H1 (cell line): Measurements from ENCODE around the gene ADM2. TPM values are rescaled to one million over a fixed set of nuclear protein-coding genes. Genes with fewer than 3 reads are reported as not detected.

Source experiments
- CTCF ChIA-PET: fragments of 300-600 bp; sonication (Branson Sonifier 250); formaldehyde crosslinking; loops from one replicate; lab custom pipeline; 2021; ENCODE audit not compliant: partially characterized antibody; lab: Charles Lee
- POLR2A ChIA-PET: fragments of 300-600 bp; sonication (Branson Sonifier 250); formaldehyde crosslinking; loops from one replicate; lab custom pipeline; 2021; ENCODE audit warnings: inconsistent platforms; ENCODE audit not compliant: partially characterized antibody; lab: Charles Lee
- DNase-seq, 2 experiments: peaks; one replicate each; pipeline versions ENCODE4 v3.0.0 to v3.0.0-alpha.2; 2010 to 2022; ENCODE audit warnings: low spot score in 2 of 2, low read depth in 1 of 2, mixed read lengths in 1 of 2
- FAIRE-seq: peaks from 2 replicates; lab custom pipeline; 2011; peaks lifted over from hg19 to GRCh38; lab: Jason Lieb, UNC
- H2AFZ ChIP-seq: 2 replicates; pipeline ENCODE4 v1.8.1; 2012; ENCODE audit warnings: low read length, inconsistent platforms
- H2AK5ac ChIP-seq: 2 replicates; pipeline ENCODE4 v1.6.1; 2013; ENCODE audit warnings: low read depth, low read length
- H2BK120ac ChIP-seq: replicated peaks from 2 replicates; pipeline ENCODE3; 2013; ENCODE audit warnings: low read depth, low read length, inconsistent platforms
- H2BK12ac ChIP-seq: 2 replicates; pipeline ENCODE4 v1.6.1; 2013; ENCODE audit warnings: low read depth, low read length
- H2BK15ac ChIP-seq: 2 replicates; pipeline ENCODE4 v1.6.1; 2013; ENCODE audit warnings: low read length
- H2BK20ac ChIP-seq: 2 replicates; pipeline ENCODE4 v1.6.1; 2013; ENCODE audit warnings: low read length
- H2BK5ac ChIP-seq: 2 replicates; pipeline ENCODE4 v1.6.1; 2013; ENCODE audit warnings: low read depth, low read length
- H3K14ac ChIP-seq: 2 replicates; pipeline ENCODE4 v1.6.1; 2013; ENCODE audit warnings: inconsistent platforms; ENCODE audit not compliant: insufficient read length
- H3K18ac ChIP-seq: 2 replicates; pipeline ENCODE4 v1.6.1; 2013; ENCODE audit warnings: low read length; ENCODE audit errors: extremely low read depth
- H3K23ac ChIP-seq: 2 replicates; pipeline ENCODE4 v1.6.1; 2013; ENCODE audit warnings: inconsistent platforms; ENCODE audit not compliant: insufficient read length
- H3K23me2 ChIP-seq: 2 replicates; pipeline ENCODE4 v1.6.1; 2013; ENCODE audit warnings: low read depth, low read length
- H3K27ac ChIP-seq: 2 replicates; pipeline ENCODE4 v1.6.1; 2011; ENCODE audit warnings: low read depth, low read length, inconsistent platforms
- H3K27me3 ChIP-seq, 4 experiments: replicated peaks in 1 of 4; 1 replicate in 1 of 4; 2 replicates in 3 of 4; pipeline versions ENCODE4 v1.6.1 to v1.8.1; 2011 to 2013; ENCODE audit warnings: low read length in 3 of 4, mild to moderate bottlenecking in 3 of 4, inconsistent platforms in 2 of 4, mixed read lengths in 2 of 4, moderate library complexity in 1 of 4; ENCODE audit not compliant: control insufficient read depth in 3 of 4, insufficient read depth in 3 of 4; ENCODE audit errors: extremely low read depth in 1 of 4
- H3K36me3 ChIP-seq, 4 experiments: 2 replicates each; pipeline versions ENCODE4 v1.6.1 to v1.8.1; 2011 to 2013; ENCODE audit warnings: mild to moderate bottlenecking in 4 of 4, low read length in 3 of 4, moderate library complexity in 2 of 4, control low read depth in 1 of 4, inconsistent platforms in 1 of 4; ENCODE audit not compliant: insufficient read depth in 4 of 4, control insufficient read depth in 2 of 4
- H3K4ac ChIP-seq: replicated peaks from 2 replicates; pipeline ENCODE3; 2013; ENCODE audit warnings: low read length, low read depth, mixed read lengths, inconsistent platforms; ENCODE audit not compliant: insufficient read length
- H3K4me1 ChIP-seq, 4 experiments: replicated peaks in 1 of 4; 1 replicate in 1 of 4; 2 replicates in 3 of 4; pipeline versions ENCODE4 v1.6.1 to v1.8.1; 2011 to 2013; ENCODE audit warnings: low read length in 3 of 4, inconsistent platforms in 2 of 4, mixed read lengths in 1 of 4; ENCODE audit not compliant: insufficient read depth in 4 of 4, control insufficient read depth in 3 of 4
- H3K4me2 ChIP-seq, 2 experiments: 2 replicates each; pipeline versions ENCODE4 v1.6.1 to v1.8.1; 2011 to 2013; ENCODE audit warnings: low read depth in 2 of 2, low read length in 2 of 2, control low read depth in 1 of 2, inconsistent platforms in 1 of 2, mild to moderate bottlenecking in 1 of 2; ENCODE audit not compliant: insufficient read depth in 1 of 2
- H3K4me3 ChIP-seq, 4 experiments: fragments of 200-600, 300-600 bp in 1 of 4; sonication (generic), shearing (Covaris generic), sonication (Bioruptor Twin) in 1 of 4; 2 replicates each; pipeline versions ENCODE4 v1.5.1 to v1.8.1; 2011 to 2016; ENCODE audit warnings: low read length in 4 of 4, low read depth in 3 of 4, control low read depth in 2 of 4, inconsistent platforms in 2 of 4, mild to moderate bottlenecking in 2 of 4, mixed read lengths in 1 of 4, moderate library complexity in 1 of 4; ENCODE audit not compliant: insufficient read depth in 2 of 4; ENCODE audit errors: extremely low read depth in 1 of 4
- H3K56ac ChIP-seq: replicated peaks from 2 replicates; pipeline ENCODE3; 2013; ENCODE audit warnings: low read depth, mild to moderate bottlenecking, mixed read lengths, low read length, inconsistent platforms; ENCODE audit not compliant: insufficient read length
- H3K79me1 ChIP-seq: 2 replicates; pipeline ENCODE4 v1.6.1; 2013; ENCODE audit warnings: low read depth, low read length, control low read depth
- H3K79me2 ChIP-seq, 2 experiments: 2 replicates each; pipeline versions ENCODE4 v1.6.1 to v1.8.1; 2012 to 2013; ENCODE audit warnings: low read length in 2 of 2, mild to moderate bottlenecking in 2 of 2, inconsistent platforms in 1 of 2; ENCODE audit not compliant: insufficient read depth in 2 of 2, control insufficient read depth in 1 of 2
- H3K9ac ChIP-seq, 4 experiments: replicated peaks in 1 of 4; 1 replicate in 1 of 4; 2 replicates in 3 of 4; pipeline versions ENCODE4 v1.6.1 to v1.8.1; 2011 to 2013; ENCODE audit warnings: low read depth in 3 of 4, low read length in 3 of 4, control low read depth in 2 of 4, mild to moderate bottlenecking in 2 of 4, moderate library complexity in 2 of 4, inconsistent platforms in 1 of 4; ENCODE audit errors: extremely low read depth in 1 of 4
- H3K9me3 ChIP-seq, 2 experiments: 2 replicates each; pipeline versions ENCODE4 v1.6.1 to v1.8.1; 2012 to 2013; ENCODE audit warnings: mild to moderate bottlenecking in 2 of 2, moderate library complexity in 2 of 2, control low read depth in 1 of 2, inconsistent platforms in 1 of 2, low read depth in 1 of 2, low read length in 1 of 2, mixed read lengths in 1 of 2; ENCODE audit not compliant: insufficient read depth in 2 of 2
- H4K20me1 ChIP-seq, 2 experiments: replicated peaks in 1 of 2; 2 replicates each; pipeline versions ENCODE3 to v1.8.1; 2011 to 2013; ENCODE audit warnings: inconsistent platforms in 2 of 2, low read length in 2 of 2, mild to moderate bottlenecking in 1 of 2; ENCODE audit not compliant: insufficient read depth in 2 of 2, control insufficient read depth in 1 of 2
- H4K5ac ChIP-seq: 2 replicates; pipeline ENCODE4 v1.6.1; 2013; ENCODE audit warnings: low read length, low read depth, mixed read lengths, inconsistent platforms; ENCODE audit not compliant: insufficient read length
- H4K8ac ChIP-seq: 2 replicates; pipeline ENCODE4 v1.8.0; 2013; ENCODE audit warnings: mild to moderate bottlenecking, moderate library complexity, low read length, inconsistent platforms; ENCODE audit not compliant: insufficient read depth; ENCODE audit errors: extremely low read depth
- H4K91ac ChIP-seq: replicated peaks from 2 replicates; pipeline ENCODE3; 2013; ENCODE audit warnings: low read length, mixed read lengths, inconsistent platforms; ENCODE audit not compliant: insufficient read length
- BCL11A ChIP-seq, 2 experiments: IDR thresholded peaks; one replicate each; pipeline ENCODE4 v1.6.1; 2011; ENCODE audit warnings: low read depth in 2 of 2, low read length in 2 of 2, mild to moderate bottlenecking in 2 of 2
- CBX8 ChIP-seq: fragments of 300-800, 300-1000 bp; sonication (generic); IDR thresholded peaks from 2 replicates; pipeline ENCODE4 v1.7.1; 2016; ENCODE audit warnings: low read depth, low read length, borderline replicate concordance
- CEBPB ChIP-seq: IDR thresholded peaks from 2 replicates; pipeline ENCODE4 v1.6.1; 2012; ENCODE audit warnings: low read depth, low read length
- CTBP2 ChIP-seq: IDR thresholded peaks from 2 replicates; pipeline ENCODE4 v1.7.0; 2011; ENCODE audit warnings: borderline replicate concordance, mild to moderate bottlenecking, moderate library complexity, mixed read lengths, low read length; ENCODE audit not compliant: insufficient read depth, insufficient read length
- GTF2F1 ChIP-seq: IDR thresholded peaks from 2 replicates; pipeline ENCODE4 v1.6.1; 2012; ENCODE audit warnings: low read depth, low read length, improper control_type of control experiment, borderline replicate concordance
- PHF8 ChIP-seq: fragments of 200-600 bp; sonication (generic); conservative IDR thresholded peaks from 2 replicates; pipeline ENCODE4 v1.7.1; 2012; ENCODE audit warnings: low read depth, mild to moderate bottlenecking, inconsistent platforms, low read length, moderate library complexity
- POU5F1 ChIP-seq: IDR thresholded peaks from 2 replicates; pipeline ENCODE4 v1.6.1; 2011; ENCODE audit warnings: low read depth, mild to moderate bottlenecking, low read length, moderate library complexity
- SP2 ChIP-seq: IDR thresholded peaks from 2 replicates; pipeline ENCODE4 v1.6.1; 2012; ENCODE audit warnings: mild to moderate bottlenecking, low read length, inconsistent platforms
- SUZ12 ChIP-seq: fragments of 200-600 bp; sonication (generic); IDR thresholded peaks from 2 replicates; pipeline ENCODE4 v1.6.1; 2012; ENCODE audit warnings: mild to moderate bottlenecking, inconsistent platforms, low read length, moderate library complexity, mixed read lengths
- WGBS, 2 experiments: shearing (Covaris generic) in 1 of 2; methylation state at CpG; one replicate each; pipeline versions ENCODE4 v1.1.6 to v1.1.7; 2013 to 2015; ENCODE audit warnings: low lambda C conversion rate in 2 of 2, mixed read lengths in 2 of 2, inconsistent platforms in 1 of 2, low coverage in 1 of 2, missing lambda C conversion rate in 1 of 2; ENCODE audit not compliant: insufficient replicate concordance in 2 of 2, insufficient coverage in 1 of 2, insufficient read length in 1 of 2; ENCODE audit errors: extremely low coverage in 1 of 2, missing lambda C conversion rate in 1 of 2; 5-methylcytosine and 5-hydroxymethylcytosine counted together
- polyA plus RNA-seq, 7 experiments: library from polyadenylated mRNA; depleted of rRNA in 3 of 7; stranded (reverse) in 5 of 7; unstranded in 2 of 7; fragments of >200 nt in 5 of 7; fragments of 200-250 nt in 2 of 7; gene quantifications; 1 replicate in 5 of 7; 2 replicates in 1 of 7; 4 replicates in 1 of 7; pipeline versions ENCODE4 v1.2.1 to v1.2.3, GENCODE V29; 2011 to 2013; ENCODE audit warnings: missing spikeins in 2 of 7, mixed read lengths in 2 of 7
- total RNA-seq: library from RNA; stranded (reverse); fragmentation: NEBNext Ultra II Directional; extraction: Animal tissue kit (Norgen Biotek cat#: 25700); gene quantifications from 2 replicates; pipeline ENCODE4 v1.2.1, GENCODE V29; 2021
- TF ChIP-seq, protein P1 (sequence below): IDR thresholded peaks from 2 replicates; pipeline ENCODE4 v1.6.1; 2011; ENCODE audit warnings: low read length, improper control_type of control experiment

Gene ADM2
- total and polyA plus RNA-seq, 2 of the 8 experiments (the other 6 are each of a cell fraction or from before 2014, with no cell fraction given) = 3.3 to 7.5 TPM

DNA sequence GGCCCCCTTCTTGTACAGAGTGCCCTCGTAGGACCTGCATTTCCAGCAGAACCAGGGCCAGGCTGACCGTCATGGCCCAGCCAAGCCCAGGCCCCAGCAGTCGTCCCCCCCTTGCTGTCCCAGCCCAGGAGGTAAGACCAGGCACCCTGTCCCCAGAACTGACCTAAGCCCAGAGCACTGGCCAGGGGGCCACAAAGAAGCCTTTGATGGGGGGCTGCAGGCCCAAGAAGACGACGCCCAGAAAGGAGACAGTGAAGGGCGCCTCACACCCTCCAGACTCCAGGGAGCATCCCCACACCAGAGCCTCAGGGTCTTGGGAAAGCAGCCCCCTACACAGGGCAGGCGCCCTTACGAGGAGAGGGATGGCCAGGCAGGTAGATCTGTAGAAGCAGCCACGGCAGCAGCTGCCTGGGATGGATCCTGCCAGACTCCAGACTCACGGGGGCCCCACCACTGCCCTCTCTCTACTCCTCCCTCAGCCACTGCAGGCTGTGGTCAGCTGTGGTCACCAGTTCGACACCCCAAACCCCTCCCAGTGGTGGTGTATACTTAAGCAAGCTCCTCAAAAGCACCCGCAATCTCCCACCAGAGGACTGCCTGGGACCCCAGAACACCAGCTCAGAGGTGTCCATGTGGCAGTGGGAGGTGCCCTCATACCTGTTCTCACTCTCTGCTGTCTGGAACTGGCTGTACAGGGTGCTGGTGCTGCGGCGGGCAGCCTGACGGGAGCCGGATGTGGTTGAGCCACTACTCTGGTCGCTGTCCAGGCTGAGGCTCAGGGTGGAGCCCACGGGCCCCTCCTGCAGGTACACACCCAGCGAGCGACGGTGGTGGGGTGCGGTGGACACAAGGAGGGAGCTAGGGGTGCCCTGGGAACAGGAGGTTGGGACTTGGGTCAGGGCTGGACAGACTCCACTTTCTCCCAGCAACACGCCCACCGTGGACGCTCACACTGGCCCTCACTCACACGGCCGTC, 33.5 kb upstream of the ADM2 start:
- Histone ChIP-seq H3K9ac (no peak overlapping the region), H3K27me3 (no peaks in the 10 kb centered on the region), H2AK5ac (no peak overlapping the region), H3K18ac (no peak overlapping the region), H2BK15ac (no peak overlapping the region), H2BK20ac (no peak overlapping the region), H3K9me3 (no peaks in the 10 kb centered on the region), H2BK5ac (no peak overlapping the region), H3K4me3 (no peak overlapping the region), H2BK12ac (no peak overlapping the region), H3K23me2 (no peaks in the 10 kb centered on the region), H2BK120ac (no peak overlapping the region), H2AFZ (no peak overlapping the region), H3K56ac (no peak overlapping the region), H4K91ac (no peak overlapping the region), H3K14ac (no peak overlapping the region), H3K79me2 (no peaks in the 10 kb centered on the region), H3K79me1 (no peaks in the 10 kb centered on the region), H4K20me1 (peaks cover 16 to 23% of the 10 kb centered on the region in 2 experiments), H3K27ac (no peak overlapping the region), H3K4me2 (no peak overlapping the region), H3K23ac (no peak overlapping the region), H4K8ac (peak overlapping the region; percentile 35; the same call in 1 of the 2 replicates), H3K36me3 (peaks cover 7 to 17% (median 11%) of the 10 kb centered on the region in 4 experiments; a peak in 6 of 8 replicates), H3K4me1 (peaks cover 0 to 9% (median 4%) of the 10 kb centered on the region in 4 experiments; a peak in 5 of 7 replicates), H3K4ac (no peak overlapping the region), H4K5ac (no peak overlapping the region)
- WGBS, 2 experiments = 92% methylated on average over 27 of the region's 27 CpGs; no CpG with 5 or more reads in 1 of the 2 experiments
- POLR2A ChIA-PET = interaction anchor here (0.5 to 1.7 kb wide), 3 partner anchors 20 to 260 kb away, joined by 4 read pairs; partner anchors contain the start of gene SCO2
- FAIRE-seq (no peak), DNase-seq (no peak)
- CTCF ChIA-PET = interaction anchor here (0.5 to 1.5 kb wide), 7 partner anchors 10 to 127 kb away, joined by 3 to 7 read pairs (median 3); no protein-coding TSS in a partner anchor
- TF ChIP-seq CBX8 (no peak), POU5F1 (no peak), SP2 (no peak), BCL11A (IDR thresholded peaks at IDR 0.05; ENCODE audit: low read depth in 2 of 2, low read length in 2 of 2) (no peak), PHF8 (no peak), GTF2F1 (no peak), CEBPB (no peak), CTBP2 (no peak), SUZ12 (no peak)
- TF ChIP-seq, protein P1, sequence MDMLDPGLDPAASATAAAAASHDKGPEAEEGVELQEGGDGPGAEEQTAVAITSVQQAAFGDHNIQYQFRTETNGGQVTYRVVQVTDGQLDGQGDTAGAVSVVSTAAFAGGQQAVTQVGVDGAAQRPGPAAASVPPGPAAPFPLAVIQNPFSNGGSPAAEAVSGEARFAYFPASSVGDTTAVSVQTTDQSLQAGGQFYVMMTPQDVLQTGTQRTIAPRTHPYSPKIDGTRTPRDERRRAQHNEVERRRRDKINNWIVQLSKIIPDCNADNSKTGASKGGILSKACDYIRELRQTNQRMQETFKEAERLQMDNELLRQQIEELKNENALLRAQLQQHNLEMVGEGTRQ = no peak
